Epithelial cell of esophagus (primary cell): Measurements from ENCODE around the gene DIP2C.

Experiments
- DNase-seq: peaks from one replicate; pipeline ENCODE4 v3.0.0; 2010; ENCODE audit warnings: low read depth
- H3K4me3 ChIP-seq: 2 replicates; pipeline ENCODE4 v1.5.1; 2011; ENCODE audit warnings: mild to moderate bottlenecking, low read length, control low read depth
- TF ChIP-seq, protein P1 (sequence below): IDR thresholded peaks from 2 replicates; pipeline ENCODE4 v1.5.1; 2011; ENCODE audit warnings: low read depth, mild to moderate bottlenecking, low read length, control low read depth, inconsistent platforms; ENCODE audit not compliant: insufficient read depth; ENCODE audit errors: missing control alignments

DIP2C gene

DNA sequence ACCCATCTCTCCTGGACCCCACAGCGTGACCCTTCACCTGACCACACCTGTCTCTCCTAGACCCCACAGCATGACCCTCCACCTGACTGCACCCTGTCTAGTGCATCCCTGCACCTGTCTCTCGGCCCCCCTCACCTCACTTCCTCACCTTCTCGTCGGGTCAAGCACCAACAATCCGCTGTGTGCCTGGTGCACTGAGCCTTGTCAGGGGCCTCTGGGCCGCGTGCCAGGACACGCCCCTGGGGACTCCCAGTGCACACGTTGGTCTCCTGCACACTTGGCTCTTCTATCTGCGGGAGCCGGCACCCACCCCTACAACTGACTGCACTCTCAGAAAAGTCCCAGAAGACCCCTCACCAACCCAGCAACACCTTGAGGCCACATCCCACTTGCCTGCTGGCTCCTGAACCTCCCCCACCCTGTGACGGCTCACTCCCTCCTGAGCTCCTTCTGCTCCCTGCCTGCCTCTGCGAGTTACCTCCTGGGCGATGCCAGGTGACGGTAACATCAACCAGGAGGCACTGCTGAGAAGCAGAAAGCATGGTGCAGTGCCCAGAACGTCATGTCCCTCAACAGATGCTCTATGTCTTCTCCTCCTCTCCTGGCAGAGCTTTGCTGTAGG lies 147.6 kb downstream of the DIP2C start:
- H3K4me3 ChIP-seq = no peak overlapping the region
- TF ChIP-seq, protein P1, sequence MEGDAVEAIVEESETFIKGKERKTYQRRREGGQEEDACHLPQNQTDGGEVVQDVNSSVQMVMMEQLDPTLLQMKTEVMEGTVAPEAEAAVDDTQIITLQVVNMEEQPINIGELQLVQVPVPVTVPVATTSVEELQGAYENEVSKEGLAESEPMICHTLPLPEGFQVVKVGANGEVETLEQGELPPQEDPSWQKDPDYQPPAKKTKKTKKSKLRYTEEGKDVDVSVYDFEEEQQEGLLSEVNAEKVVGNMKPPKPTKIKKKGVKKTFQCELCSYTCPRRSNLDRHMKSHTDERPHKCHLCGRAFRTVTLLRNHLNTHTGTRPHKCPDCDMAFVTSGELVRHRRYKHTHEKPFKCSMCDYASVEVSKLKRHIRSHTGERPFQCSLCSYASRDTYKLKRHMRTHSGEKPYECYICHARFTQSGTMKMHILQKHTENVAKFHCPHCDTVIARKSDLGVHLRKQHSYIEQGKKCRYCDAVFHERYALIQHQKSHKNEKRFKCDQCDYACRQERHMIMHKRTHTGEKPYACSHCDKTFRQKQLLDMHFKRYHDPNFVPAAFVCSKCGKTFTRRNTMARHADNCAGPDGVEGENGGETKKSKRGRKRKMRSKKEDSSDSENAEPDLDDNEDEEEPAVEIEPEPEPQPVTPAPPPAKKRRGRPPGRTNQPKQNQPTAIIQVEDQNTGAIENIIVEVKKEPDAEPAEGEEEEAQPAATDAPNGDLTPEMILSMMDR = no peak

DNA sequence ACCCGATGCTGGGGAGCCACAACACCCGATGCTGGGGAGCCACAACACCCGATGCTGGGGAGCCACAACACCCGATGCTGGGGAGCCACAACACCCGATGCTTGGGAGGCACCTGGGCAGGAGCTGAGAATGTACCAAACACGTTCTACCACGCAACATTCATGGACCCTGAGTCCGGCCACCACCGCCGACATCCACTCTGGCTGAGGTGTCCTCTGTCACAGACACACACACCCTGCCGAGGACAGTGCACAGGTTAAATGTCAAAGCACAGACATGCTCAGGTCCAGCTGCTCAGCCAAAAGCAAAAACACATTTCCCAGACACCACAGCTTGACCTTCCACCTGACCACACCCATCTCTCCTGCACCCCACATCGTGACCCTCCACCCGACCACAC lies 148.4 kb downstream of the DIP2C start:
- DNase-seq = no peak
- TF ChIP-seq, protein P1 = no peak
- no peak overlapping the region for H3K4me3 ChIP-seq

More for the DNA sequence above, 147.6 kb downstream of the DIP2C start:
- DNase-seq = no peak

DNA sequence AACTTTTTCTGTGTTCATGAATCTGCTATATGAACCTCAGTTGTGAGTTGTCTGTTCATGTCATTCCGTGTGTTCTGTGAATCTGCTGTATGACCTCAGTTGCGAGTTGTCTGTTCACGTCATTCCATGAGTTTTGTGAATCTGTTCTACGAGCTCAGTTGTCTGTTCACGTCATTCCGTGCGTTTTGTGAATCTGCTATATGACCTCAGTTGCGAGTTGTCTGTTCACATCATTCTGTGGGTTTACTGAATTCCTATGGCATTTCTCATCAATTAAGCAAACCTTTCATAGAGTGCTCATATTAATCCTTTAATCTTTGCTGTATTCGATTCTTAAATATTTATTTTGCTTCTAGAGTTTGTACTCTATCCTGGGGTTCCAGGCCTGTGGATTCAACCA lies 150.6 kb downstream of the DIP2C start:
- H3K4me3 ChIP-seq = no peak overlapping the region
- peak; percentile 22 for DNase-seq
- TF ChIP-seq, protein P1 = no peak

DNA sequence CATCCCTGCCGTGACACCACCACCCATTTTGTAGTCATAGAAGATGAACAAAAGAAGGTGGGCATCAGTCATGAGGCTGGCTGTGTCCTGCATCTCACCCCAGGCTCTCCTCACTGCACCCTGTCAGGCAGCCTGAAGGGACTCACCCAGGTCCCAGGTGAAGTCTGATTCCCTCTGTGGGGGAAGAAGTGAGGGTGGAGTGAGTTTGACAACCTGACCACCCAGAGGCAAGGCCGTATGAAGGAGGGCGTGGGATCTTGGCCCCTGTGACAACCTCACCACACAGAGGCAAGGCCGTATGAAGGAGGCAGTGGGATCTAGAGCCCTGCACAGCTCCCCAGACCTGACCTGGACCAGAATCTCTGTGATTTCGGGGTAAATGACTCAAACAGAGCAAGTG lies 152.5 kb downstream of the DIP2C start:
- DNase-seq = no peak
- TF ChIP-seq, protein P1 = no peak
- H3K4me3 ChIP-seq = no peak overlapping the region

DNA sequence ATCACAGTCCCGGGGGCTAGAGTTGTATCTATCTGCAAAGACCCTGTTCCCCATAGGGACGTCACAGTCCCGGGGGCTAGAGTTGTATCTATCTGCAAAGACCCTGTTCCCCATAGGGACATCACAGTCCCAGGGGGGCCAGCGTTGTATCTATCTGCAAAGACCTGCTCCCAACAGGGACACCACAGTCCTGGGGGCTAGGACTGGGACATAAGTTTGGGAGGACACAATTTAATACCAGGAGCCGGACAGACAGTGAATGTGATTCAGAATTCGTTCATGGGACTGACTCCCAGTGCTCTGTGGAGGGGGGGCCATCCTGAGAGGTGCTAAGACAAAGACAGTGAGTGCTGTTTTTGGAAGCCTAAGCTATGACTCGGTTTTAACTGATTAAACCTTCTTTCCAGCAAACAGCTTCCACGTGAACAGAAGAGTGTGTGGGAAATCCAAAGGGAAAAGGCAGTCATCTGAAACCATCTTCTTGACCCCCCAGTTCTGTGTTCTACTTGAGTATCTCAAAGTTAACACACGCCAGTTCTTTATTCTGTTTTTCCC lies 153.0 kb downstream of the DIP2C start:
- TF ChIP-seq, protein P1 = no peak
- no peak overlapping the region for H3K4me3 ChIP-seq
- no peak for DNase-seq

DNA sequence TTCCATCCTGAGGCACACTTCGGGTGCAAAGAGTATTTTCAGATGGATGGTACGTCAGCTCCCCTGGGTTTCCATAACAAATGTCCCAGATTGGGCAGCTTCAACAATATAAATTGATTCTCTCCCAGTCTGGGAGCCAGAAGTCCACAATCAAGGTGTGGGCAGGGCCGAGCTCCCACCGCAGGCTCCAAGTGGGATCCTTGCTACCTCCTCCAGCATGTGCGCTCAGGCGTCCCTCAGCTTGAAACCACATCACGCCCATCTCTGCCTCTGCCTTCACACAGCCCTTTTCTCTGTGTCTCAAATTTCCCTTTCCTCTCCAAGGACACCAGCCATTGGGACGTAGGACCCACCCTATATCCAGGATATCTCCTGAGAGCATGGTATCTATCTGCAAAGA lies 153.5 kb downstream of the DIP2C start:
- H3K4me3 ChIP-seq = no peak overlapping the region
- DNase-seq = no peak
- TF ChIP-seq, protein P1 = no peak

DNA sequence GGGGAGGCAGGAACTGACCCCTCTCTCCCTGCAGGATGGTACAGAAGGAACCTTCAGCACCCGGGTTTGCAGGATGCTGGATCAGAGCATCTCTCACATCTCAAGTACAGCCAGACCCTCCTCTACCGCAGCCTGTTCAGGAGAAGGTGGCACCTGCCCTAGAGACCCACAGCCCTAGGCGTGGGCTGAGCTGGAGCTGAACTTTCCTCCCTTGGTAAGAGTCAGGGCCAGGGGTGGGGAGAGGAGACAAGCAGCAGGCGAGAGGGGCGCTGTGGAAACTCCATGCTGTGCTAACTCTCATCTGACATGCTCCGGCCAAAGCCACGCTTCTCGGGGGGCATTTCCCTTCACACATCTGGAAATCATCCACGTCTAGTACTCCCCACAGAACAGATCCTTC lies 154.4 kb downstream of the DIP2C start:
- H3K4me3 ChIP-seq = no peak overlapping the region
- TF ChIP-seq, protein P1 = no peak
- DNase-seq = no peak
